T-cell (primary cell): ENCODE data around the gene FAM221B. TPM values are rescaled to one million over a fixed set of nuclear protein-coding genes. Genes with fewer than 3 reads are reported as not detected.

Source experiments
- ATAC-seq, 4 experiments: fragments of 200-7000 bp in 3 of 4; fragments of 150-1000 bp in 1 of 4; cut with Tn5 transposase; replicated peaks in 1 of 4; 1 replicate in 3 of 4; 2 replicates in 1 of 4; pipeline ENCODE4 v1.10.0; 2021; ENCODE audit warnings: moderate library complexity in 3 of 4, mild to moderate bottlenecking in 2 of 4, moderate number of reproducible peaks in 1 of 4
- CTCF ChIA-PET, 2 donors: fragments of 300-600 bp; sonication (Branson Sonifier 250); formaldehyde crosslinking; loops; one replicate each; lab custom pipeline; 2022; ENCODE audit warnings: antibody characterized with exemption in 2 of 2; lab: Charles Lee
- POLR2A ChIA-PET, 2 donors: fragments of 300-600 bp; sonication (Branson Sonifier 250); formaldehyde crosslinking; loops; one replicate each; lab custom pipeline; 2022; ENCODE audit warnings: antibody characterized with exemption in 2 of 2; lab: Charles Lee
- DNase-seq, 35 experiments: peaks; one replicate each; pipeline versions ENCODE4 v3.0.0 to v3.0.0-alpha.2; 2013 to 2023
- H3K27ac ChIP-seq: one replicate; pipeline ENCODE4 v1.5.1; 2013; ENCODE audit warnings: low read length
- H3K27me3 ChIP-seq, 2 experiments: replicated peaks in 1 of 2; 1 replicate in 1 of 2; 2 replicates in 1 of 2; pipeline versions ENCODE4 v1.6.1 to v1.7.0; 2013; ENCODE audit warnings: low read length in 1 of 2, mixed read lengths in 1 of 2; ENCODE audit not compliant: control insufficient read depth in 2 of 2, insufficient read depth in 2 of 2; ENCODE audit errors: extremely low read depth in 1 of 2
- H3K36me3 ChIP-seq, 2 donors: 1 replicate in 1 of 2; 2 replicates in 1 of 2; pipeline versions ENCODE4 v1.6.1 to v1.7.0; 2013; ENCODE audit warnings: low read length in 1 of 2; ENCODE audit not compliant: control insufficient read depth in 2 of 2, insufficient read depth in 1 of 2; ENCODE audit errors: extremely low read depth in 1 of 2
- H3K4me1 ChIP-seq, 2 experiments: 1 replicate in 1 of 2; 2 replicates in 1 of 2; pipeline versions ENCODE4 v1.6.1 to v1.7.0; 2013; ENCODE audit warnings: low read length in 2 of 2, mixed read lengths in 1 of 2; ENCODE audit not compliant: insufficient read depth in 2 of 2, control insufficient read depth in 1 of 2; ENCODE audit errors: extremely low read depth in 1 of 2
- H3K4me3 ChIP-seq, 2 donors: 1 replicate in 1 of 2; 2 replicates in 1 of 2; pipeline versions ENCODE4 v1.5.1 to v1.7.0; 2013; ENCODE audit warnings: mild to moderate bottlenecking in 2 of 2, low read length in 1 of 2, moderate library complexity in 1 of 2; ENCODE audit not compliant: control insufficient read depth in 1 of 2; ENCODE audit errors: extremely low read depth in 1 of 2
- H3K9me3 ChIP-seq: 2 replicates; pipeline ENCODE4 v1.7.0; 2013
- H3K27ac Mint-ChIP-seq, 2 donors: one replicate each; pipeline ENCODE4 v1.8.0; 2020 to 2021; ENCODE audit warnings: mild to moderate bottlenecking in 2 of 2, mixed read lengths in 2 of 2
- H3K27me3 Mint-ChIP-seq, 2 donors: one replicate each; pipeline ENCODE4 v1.8.0; 2021 to 2022; ENCODE audit warnings: mixed read lengths in 2 of 2
- H3K36me3 Mint-ChIP-seq: one replicate; pipeline ENCODE4 v1.8.0; 2021; ENCODE audit warnings: mixed read lengths
- H3K4me1 Mint-ChIP-seq, 3 donors: one replicate each; pipeline ENCODE4 v1.8.0; 2020 to 2022; ENCODE audit warnings: mixed read lengths in 3 of 3, mild to moderate bottlenecking in 1 of 3
- H3K4me3 Mint-ChIP-seq, 3 donors: one replicate each; pipeline ENCODE4 v1.8.0; 2020 to 2022; ENCODE audit warnings: mild to moderate bottlenecking in 3 of 3, mixed read lengths in 3 of 3, moderate library complexity in 3 of 3
- H3K9me3 Mint-ChIP-seq, 3 donors: one replicate each; pipeline ENCODE4 v1.8.0; 2020 to 2022; ENCODE audit warnings: mixed read lengths in 3 of 3
- WGBS: methylation state at CpG from one replicate; pipeline ENCODE4 v1.1.5; 2013; ENCODE audit warnings: missing lambda C conversion rate; ENCODE audit not compliant: insufficient coverage; 5-methylcytosine and 5-hydroxymethylcytosine counted together
- total RNA-seq, 35 experiments: library from RNA in 6 of 35; stranded (reverse) in 6 of 35; fragments of 120-200 nt in 1 of 35; gene quantifications; one replicate each; pipeline versions ENCODE4 v1.2.1 to v1.2.4 and lab custom pipeline; 2013 to 2026

FAM221B gene
- total RNA-seq, 5 donors from 2014 or later (not counting 1 experiment from before 2014, with no cell fraction given), result not detected

DNA sequence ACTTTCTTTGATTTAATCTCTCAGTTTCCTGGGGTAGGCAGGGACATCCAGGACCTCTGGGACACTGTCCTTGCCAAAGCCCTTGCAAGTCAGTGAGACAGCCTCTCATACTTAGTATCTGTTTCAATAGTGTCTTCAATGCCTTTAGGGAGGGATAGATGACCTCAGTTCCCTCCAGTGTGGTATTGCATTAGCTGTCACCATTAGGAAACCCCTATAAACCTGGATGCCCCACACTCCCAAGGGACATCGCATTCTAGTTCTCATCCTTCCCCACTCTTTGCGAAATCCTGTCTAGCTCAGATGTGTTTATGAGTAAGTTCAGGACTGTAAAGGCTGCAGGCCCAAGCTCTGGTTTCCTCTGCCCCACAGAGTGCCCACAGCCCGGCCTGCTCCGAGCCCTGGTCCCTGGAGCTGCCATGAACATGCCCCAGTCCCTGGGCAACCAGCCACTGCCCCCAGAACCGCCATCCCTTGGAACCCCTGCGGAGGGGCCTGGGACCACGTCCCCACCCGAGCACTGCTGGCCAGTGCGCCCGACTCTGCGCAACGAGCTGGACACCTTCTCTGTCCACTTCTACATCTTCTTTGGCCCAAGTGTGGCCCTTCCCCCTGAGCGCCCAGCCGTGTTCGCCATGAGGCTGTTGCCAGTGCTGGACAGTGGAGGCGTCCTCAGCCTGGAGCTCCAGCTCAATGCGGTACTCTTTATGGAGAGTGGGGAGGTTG lies 13.7 kb upstream of the FAM221B start:
- H3K4me3 Mint-ChIP-seq, result no peak overlapping the region
- H3K9me3 ChIP-seq, result no peaks in the 10 kb centered on the region
- ATAC-seq (no peak), DNase-seq (no peak)
- peaks cover 20 to 27% of the 10 kb centered on the region in 2 experiments for H3K4me1 ChIP-seq
- H3K27me3 ChIP-seq, result no peaks in the 10 kb centered on the region
- H3K9me3 Mint-ChIP-seq, result no peaks in the 10 kb centered on the region
- H3K27ac Mint-ChIP-seq, result no peak overlapping the region
- ChIA-PET CTCF (no interaction called here), POLR2A (interaction anchor here in 1 of 2 donors (0.6 kb wide), 1 partner anchor 203 kb away, joined by 3 read pairs; no protein-coding TSS in a partner anchor)
- no peak overlapping the region for H3K27ac ChIP-seq
- H3K36me3 Mint-ChIP-seq, result peaks cover 3% of the 10 kb centered on the region
- H3K36me3 ChIP-seq, result peaks cover 3 to 5% of the 10 kb centered on the region in 2 donors
- no peaks in the 10 kb centered on the region for H3K27me3 Mint-ChIP-seq
- H3K4me3 ChIP-seq, result no peak overlapping the region
- WGBS, result 90% methylated on average over 6 of the region's 17 CpGs
- peaks cover 25 to 28% (median 26%) of the 10 kb centered on the region in 3 donors for H3K4me1 Mint-ChIP-seq

- CTCF ChIA-PET, result no interaction called here
- H3K27me3 ChIP-seq, result no peaks in the 10 kb centered on the region
- H3K9me3 Mint-ChIP-seq, result no peaks in the 10 kb centered on the region
- H3K4me1 Mint-ChIP-seq, result peaks cover 19 to 22% (median 22%) of the 10 kb centered on the region in 3 donors
- no peaks in the 10 kb centered on the region for H3K9me3 ChIP-seq
- H3K4me3 Mint-ChIP-seq, result no peak overlapping the region
- no peak overlapping the region for H3K27ac Mint-ChIP-seq
- H3K4me1 ChIP-seq, result peaks cover 17 to 21% of the 10 kb centered on the region in 2 experiments
- H3K4me3 ChIP-seq, result no peak overlapping the region
- no peaks in the 10 kb centered on the region for H3K27me3 Mint-ChIP-seq
- WGBS, result no CpG with 5 or more reads among the region's 5 CpGs
- H3K36me3 Mint-ChIP-seq, result no peaks in the 10 kb centered on the region
- DNase-seq (no peak), ATAC-seq (no peak)
- H3K27ac ChIP-seq, result no peak overlapping the region
- POLR2A ChIA-PET, result interaction anchor here in 1 of 2 donors (0.5 kb wide), 1 partner anchor 206 kb away, joined by 7 read pairs; no protein-coding TSS in a partner anchor
- peaks cover 0 to 3% of the 10 kb centered on the region in 2 donors for H3K36me3 ChIP-seq
These were observed 13.0 kb upstream of the FAM221B start for GRCh38 chr9:35841645-35841900.

DNA sequence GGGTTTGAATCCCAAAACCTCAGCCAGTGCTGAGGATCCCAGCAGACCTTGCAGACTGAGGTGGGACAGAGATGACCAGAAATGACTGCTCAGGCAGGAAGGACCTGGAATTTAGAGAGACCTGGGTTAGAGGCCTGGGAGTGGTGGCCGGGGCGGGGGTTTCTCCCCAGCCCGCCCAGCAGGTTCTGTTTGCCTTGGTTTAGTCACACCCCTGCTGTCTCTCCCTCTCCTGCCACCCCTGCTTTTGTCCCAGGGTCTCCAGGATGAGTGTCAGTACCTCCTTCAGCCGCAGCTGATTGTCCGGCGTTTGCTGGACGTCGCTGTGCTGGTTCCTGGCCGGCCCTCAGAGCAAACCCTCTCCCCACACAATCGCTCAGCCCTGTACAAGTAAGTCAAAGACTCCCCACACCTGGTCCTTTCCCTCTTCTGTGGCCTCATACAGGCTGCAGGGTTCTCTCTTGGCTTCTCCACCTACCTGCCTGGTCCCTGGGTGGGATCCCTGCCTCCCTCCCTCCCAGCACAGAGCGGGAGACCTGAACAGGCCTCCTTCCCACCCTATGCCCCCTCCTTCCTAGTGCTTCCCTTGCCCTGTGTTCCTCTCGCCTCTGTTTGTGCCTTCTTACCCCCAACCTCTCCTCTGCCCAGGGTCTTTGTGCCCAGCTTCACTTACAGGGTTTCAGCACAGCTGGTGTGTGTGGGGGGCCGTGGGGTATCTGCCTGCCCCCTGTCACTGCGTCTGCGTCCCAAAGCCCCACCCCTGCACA lies 12.5 kb upstream of the FAM221B start:
- Mint-ChIP-seq H3K36me3 (no peaks in the 10 kb centered on the region), H3K4me1 (peaks cover 19 to 22% (median 21%) of the 10 kb centered on the region in 3 donors), H3K4me3 (no peak overlapping the region), H3K27me3 (no peaks in the 10 kb centered on the region), H3K27ac (no peak overlapping the region), H3K9me3 (no peaks in the 10 kb centered on the region)
- Histone ChIP-seq H3K4me1 (peaks cover 16% of the 10 kb centered on the region in 2 experiments), H3K27me3 (no peaks in the 10 kb centered on the region), H3K36me3 (peaks cover 0 to 3% of the 10 kb centered on the region in 2 donors), H3K27ac (no peak overlapping the region), H3K4me3 (no peak overlapping the region), H3K9me3 (no peaks in the 10 kb centered on the region)
- ChIA-PET POLR2A (interaction anchor here in 1 of 2 donors (0.5 kb wide), 1 partner anchor 206 kb away, joined by 7 read pairs; no protein-coding TSS in a partner anchor), CTCF (no interaction called here)
- DNase-seq (no peak), ATAC-seq (no peak)
- 93% methylated on average over 11 of the region's 15 CpGs for WGBS

GRCh38 chr9:35839926-35840325 lies 11.4 kb upstream of the FAM221B start:
- Histone ChIP-seq H3K9me3 (no peaks in the 10 kb centered on the region), H3K36me3 (peaks cover 0 to 3% of the 10 kb centered on the region in 2 donors), H3K4me3 (no peak overlapping the region), H3K27ac (no peak overlapping the region), H3K4me1 (peaks cover 4 to 7% of the 10 kb centered on the region in 2 experiments), H3K27me3 (no peaks in the 10 kb centered on the region)
- Mint-ChIP-seq H3K27ac (no peak overlapping the region), H3K4me3 (no peak overlapping the region), H3K27me3 (no peaks in the 10 kb centered on the region), H3K4me1 (peaks cover 9 to 11% (median 10%) of the 10 kb centered on the region in 3 donors), H3K9me3 (no peaks in the 10 kb centered on the region), H3K36me3 (no peaks in the 10 kb centered on the region)
- CTCF ChIA-PET, result interaction anchor here in 1 of 2 donors (1.5 kb wide), 1 partner anchor 42 kb away, joined by 4 read pairs; no protein-coding TSS in a partner anchor
- DNase-seq (no peak), ATAC-seq (no peak)
- POLR2A ChIA-PET, result no interaction called here
- 84% methylated on average over 5 of the region's 5 CpGs for WGBS

DNA sequence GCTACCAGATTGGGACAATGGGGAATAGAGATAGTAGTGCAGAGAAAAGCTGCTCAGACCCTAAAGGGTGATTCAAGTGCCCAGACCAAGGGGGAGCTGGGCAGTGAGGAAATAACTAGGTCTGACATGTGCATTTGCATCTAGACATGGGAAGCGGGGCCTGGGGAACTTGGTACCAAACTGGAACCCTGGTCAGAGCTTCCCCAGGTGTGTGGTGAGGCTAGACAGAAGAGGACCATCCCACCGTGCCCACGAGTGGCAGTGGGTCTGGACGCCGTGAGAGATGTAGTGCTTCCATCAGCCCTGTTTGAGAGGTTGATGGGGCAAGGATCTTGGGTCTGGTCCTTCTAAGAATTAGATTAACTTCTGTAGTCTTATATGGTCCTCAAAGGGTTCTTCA lies 8.1 kb upstream of the FAM221B start:
- peaks cover 0 to 10% of the 10 kb centered on the region in 2 donors for H3K36me3 ChIP-seq
- no peaks in the 10 kb centered on the region for H3K9me3 ChIP-seq
- WGBS, result 84% methylated on average over 2 of the region's 5 CpGs
- peaks cover 3 to 6% of the 10 kb centered on the region in 2 experiments for H3K4me1 ChIP-seq
- ATAC-seq (no peak), DNase-seq (no peak)
- H3K27me3 Mint-ChIP-seq, result no peaks in the 10 kb centered on the region
- ChIA-PET POLR2A (no interaction called here), CTCF (interaction anchor here (0.6 to 0.7 kb wide), 2 partner anchors 10 to 27 kb away, joined by 3 to 4 read pairs; no protein-coding TSS in a partner anchor)
- no peak overlapping the region for H3K4me3 ChIP-seq
- H3K27me3 ChIP-seq, result no peaks in the 10 kb centered on the region
- no peaks in the 10 kb centered on the region for H3K9me3 Mint-ChIP-seq
- H3K36me3 Mint-ChIP-seq, result no peaks in the 10 kb centered on the region
- no peak overlapping the region for H3K27ac Mint-ChIP-seq
- H3K4me1 Mint-ChIP-seq, result peaks cover 6 to 14% (median 10%) of the 10 kb centered on the region in 3 donors
- H3K27ac ChIP-seq, result no peak overlapping the region
- no peak overlapping the region for H3K4me3 Mint-ChIP-seq

DNA sequence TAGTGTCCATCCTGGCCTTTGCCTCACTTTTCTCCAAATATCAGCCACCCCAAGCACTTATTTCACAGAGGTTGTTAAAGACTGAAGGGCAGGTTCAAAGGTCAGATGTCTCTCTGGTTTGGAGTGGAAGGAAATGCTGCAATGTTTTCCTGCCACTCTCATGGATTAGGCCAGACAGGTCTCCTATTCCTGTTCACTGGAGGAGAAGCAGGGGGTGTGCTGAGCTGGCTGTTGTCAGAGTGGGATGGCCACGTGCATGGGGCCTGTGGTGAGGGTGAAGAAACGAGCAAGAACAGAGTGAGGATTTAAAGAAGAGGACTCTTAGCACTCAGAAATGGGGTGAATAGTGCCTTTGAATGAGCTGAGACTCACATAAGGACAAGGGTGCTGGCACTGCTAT lies 7.2 kb upstream of the FAM221B start:
- Mint-ChIP-seq H3K4me1 (peaks cover 10 to 19% (median 16%) of the 10 kb centered on the region in 3 donors), H3K4me3 (no peak overlapping the region), H3K27ac (no peak overlapping the region), H3K27me3 (no peaks in the 10 kb centered on the region), H3K9me3 (no peaks in the 10 kb centered on the region), H3K36me3 (no peaks in the 10 kb centered on the region)
- peaks cover 0 to 10% of the 10 kb centered on the region in 2 donors for H3K36me3 ChIP-seq
- no peaks in the 10 kb centered on the region for H3K27me3 ChIP-seq
- no peak for ATAC-seq
- POLR2A ChIA-PET, result interaction anchor here in 1 of 2 donors (0.7 kb wide), 1 partner anchor 84 kb away, joined by 3 read pairs; no protein-coding TSS in a partner anchor
- 73% methylated on average over 2 of the region's 2 CpGs for WGBS
- CTCF ChIA-PET, result interaction anchor here (0.7 to 1.4 kb wide), 5 partner anchors 9 to 46 kb away, joined by 3 to 4 read pairs (median 3); no protein-coding TSS in a partner anchor
- H3K9me3 ChIP-seq, result no peaks in the 10 kb centered on the region
- peaks cover 3 to 6% of the 10 kb centered on the region in 2 experiments for H3K4me1 ChIP-seq
- H3K27ac ChIP-seq, result no peak overlapping the region
- no peak overlapping the region for H3K4me3 ChIP-seq
- DNase-seq, result no peak
